Measurements from ENCODE around the gene NOB1. TPM values are rescaled to one million over a fixed set of nuclear protein-coding genes. Genes with fewer than 3 reads are reported as not detected.

NOB1 gene
- total RNA-seq, 4 donors from 2014 or later, result 22.4 to 39.2 (median 30.3) TPM

- TF ChIP-seq POLR2AphosphoS5 (IDR thresholded peaks at IDR 0.05), result no peak
- TF ChIP-seq POLR2A (IDR thresholded peaks at IDR 0.05; ENCODE audit: low read depth), result no peak
- no peak for TF ChIP-seq EP300 (IDR thresholded peaks at IDR 0.05)
- TF ChIP-seq CTCF (IDR thresholded peaks at IDR 0.05), result no peak
- H3K9me3 ChIP-seq, result no peaks in the 10 kb centered on the region
- DNase-seq (ENCODE audit: extremely low spot score), result no peak
- peaks cover 47 to 81% (median 56%) of the 10 kb centered on the region in 4 donors for H3K36me3 ChIP-seq
- intact Hi-C loops (cut with DNase I), result no loop called here
- H3K4me3 ChIP-seq, result no peak overlapping the region
- H3K4me1 ChIP-seq, result peaks cover 0 to 15% (median 14%) of the 10 kb centered on the region in 4 donors
- 90% methylated on average over 2 of the region's 2 CpGs for WGBS
- H3K27ac ChIP-seq (replicated peaks in 1 of 4), result no peak overlapping the region
- H3K27me3 ChIP-seq, result no peaks in the 10 kb centered on the region
These were observed 60.8 kb downstream of the NOB1 start for GRCh38 chr16:69693916-69694315.

GRCh38 chr16:69691980-69692911 lies 62.5 kb downstream of the NOB1 start:
- 64% methylated on average over 2 of the region's 4 CpGs for WGBS
- no peak for TF ChIP-seq EP300 (IDR thresholded peaks at IDR 0.05)
- no peak for TF ChIP-seq POLR2A (IDR thresholded peaks at IDR 0.05; ENCODE audit: low read depth)
- TF ChIP-seq POLR2AphosphoS5 (IDR thresholded peaks at IDR 0.05), result no peak
- no peak for TF ChIP-seq CTCF (IDR thresholded peaks at IDR 0.05)
- Histone ChIP-seq H3K4me3 (no peak overlapping the region), H3K36me3 (peaks cover 47 to 82% (median 58%) of the 10 kb centered on the region in 4 donors), H3K27ac (replicated peaks in 1 of 4) (peak overlapping the region in 2 of 4 donors; percentile 18 to 31), H3K9me3 (no peaks in the 10 kb centered on the region), H3K4me1 (peaks cover 0 to 15% (median 14%) of the 10 kb centered on the region in 4 donors), H3K27me3 (no peaks in the 10 kb centered on the region)
- DNase-seq (ENCODE audit: extremely low spot score), result no peak
- intact Hi-C loops (cut with DNase I), result no loop called here

Small RNA genes lying within 50 kb of the gene (small RNA-seq; reads per million reads assigned to genes)
- 0 reads per million in 3 donors for gene RF00091

Other genes with a start within 250 kb of the NOB1 start
- gene NFAT5, start 189.0 kb downstream of the NOB1 start, total RNA-seq, result 10 to 100 TPM; 47.1 to 68.4 (median 59.6) TPM
- gene NQO1, start 28.4 kb downstream of the NOB1 start, total RNA-seq, result 100 to 1,000 TPM in 2 of 4 donors, 10 to 100 TPM in 2; 54.5 to 114 (median 96.3) TPM
- gene WWP2, start 7.4 kb upstream of the NOB1 start, total RNA-seq, result 10 to 100 TPM; 21.9 to 32.8 (median 27.8) TPM
- under 1 TPM in 3 of 4 donors, not detected in 1; 0.19 to 0.50 (median 0.46) TPM for gene CLEC18A, start 196.4 kb upstream of the NOB1 start, total RNA-seq

Measured in esophagus muscularis mucosa (tissue), 4 donors.